ENCODE data around the gene PSAPL1.
"Not testable (repeated sequence)": the region's sequence is repeated elsewhere in the genome, so short reads cannot be mapped to it uniquely, and the experiment has no call there.

PSAPL1 gene

DNA sequence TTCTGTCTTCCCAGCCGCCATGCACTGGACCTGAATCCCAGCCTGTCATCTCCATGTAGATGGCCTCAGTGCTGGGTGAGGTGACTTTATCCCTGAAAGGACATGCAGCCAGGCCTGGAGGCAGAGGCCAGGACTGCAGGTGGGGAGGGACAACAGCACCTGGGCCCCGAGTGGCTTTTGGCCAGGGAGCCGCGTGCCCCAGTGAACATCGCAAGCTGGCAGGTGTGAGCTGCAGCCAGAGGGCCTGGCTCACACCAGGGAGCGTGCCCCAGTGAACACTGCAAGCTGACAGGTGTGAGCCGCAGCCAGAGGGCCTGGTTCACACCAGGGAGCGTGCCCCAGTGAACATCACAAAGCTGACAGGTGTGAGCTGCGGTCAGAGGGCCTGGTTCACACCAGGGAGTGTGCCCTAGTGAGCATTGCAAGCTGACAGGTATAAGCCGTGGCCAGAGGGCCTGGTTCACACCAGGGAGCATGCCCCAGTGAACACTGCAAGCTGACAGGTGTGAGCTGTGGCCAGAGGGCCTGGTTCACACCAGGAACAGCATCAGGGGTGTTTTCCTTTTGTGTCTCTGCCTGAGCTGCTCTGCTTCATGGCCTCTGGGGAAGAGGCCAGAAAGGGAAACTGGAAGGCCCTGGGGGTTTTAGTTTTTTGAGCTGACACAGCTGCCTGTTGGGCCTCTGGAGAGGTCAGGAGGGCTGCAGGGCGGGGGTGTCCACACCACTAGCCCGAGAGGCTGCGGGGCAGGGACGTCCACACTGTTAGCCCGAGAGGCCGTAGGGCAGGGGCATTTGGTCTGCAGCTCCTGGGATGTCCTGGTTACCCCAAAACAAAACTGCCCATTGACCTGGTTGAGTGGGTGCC, 22.7 kb upstream of the PSAPL1 start:
- DNase-seq = no peak

DNA sequence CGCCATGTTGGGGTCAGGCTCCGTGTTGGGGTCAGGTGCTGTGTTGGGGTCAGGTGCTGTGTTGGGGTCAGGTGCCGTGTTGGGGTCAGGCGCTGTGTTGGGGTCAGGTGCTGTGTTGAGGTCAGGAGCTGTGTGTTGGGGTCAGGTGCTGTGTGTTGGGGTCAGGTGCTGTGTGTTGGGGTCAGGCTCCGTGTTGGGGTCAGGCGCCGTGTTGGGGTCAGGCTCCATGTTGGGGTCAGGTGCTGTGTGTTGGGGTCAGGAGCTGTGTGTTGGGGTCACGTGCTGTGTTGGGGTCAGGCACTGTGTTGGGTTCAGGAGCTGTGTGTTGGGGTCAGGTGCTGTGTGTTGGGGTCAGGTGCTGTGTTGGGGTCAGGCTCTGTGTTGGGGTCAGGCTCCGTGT, 18.1 kb upstream of the PSAPL1 start:
- DNase-seq = not testable (repeated sequence)

DNA sequence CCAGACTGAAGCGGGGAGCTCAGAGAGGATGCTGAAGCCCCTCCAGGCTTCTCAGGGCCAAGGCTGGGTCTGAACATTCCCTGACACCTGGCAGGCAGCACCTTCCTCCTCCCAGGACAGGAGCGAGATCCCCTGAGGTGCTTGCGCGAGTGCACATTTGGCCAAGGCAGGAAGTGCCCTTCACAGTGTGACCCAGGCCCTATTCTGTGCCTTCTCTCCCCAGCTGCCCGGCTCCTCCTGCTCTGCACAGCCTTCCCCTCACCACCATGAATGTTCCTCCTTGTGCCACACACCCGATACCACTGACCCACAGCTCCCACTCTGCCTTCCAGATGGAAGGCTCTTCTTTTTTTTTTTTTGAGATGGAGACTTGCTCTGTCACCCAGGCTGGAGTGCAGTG, 17.1 kb upstream of the PSAPL1 start:
- no peak for DNase-seq

DNA sequence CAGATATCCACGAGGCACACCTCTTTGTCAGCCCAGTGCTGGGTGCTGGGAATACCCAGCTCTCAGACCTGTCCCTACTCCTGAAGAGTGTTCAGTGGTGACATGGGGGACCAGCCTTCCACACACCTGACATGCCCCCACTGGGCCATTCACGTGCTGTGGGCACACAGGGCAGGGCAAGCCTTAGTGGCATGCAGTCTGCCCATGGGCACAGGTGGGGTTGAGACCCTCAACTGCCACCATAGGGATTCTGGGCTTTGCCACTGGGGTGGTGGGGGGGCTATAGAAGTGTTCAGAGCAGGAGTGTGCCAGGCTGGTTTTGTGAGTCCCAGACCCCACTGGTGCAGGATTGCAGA, 16.7 kb upstream of the PSAPL1 start:
- DNase-seq = no peak

DNA sequence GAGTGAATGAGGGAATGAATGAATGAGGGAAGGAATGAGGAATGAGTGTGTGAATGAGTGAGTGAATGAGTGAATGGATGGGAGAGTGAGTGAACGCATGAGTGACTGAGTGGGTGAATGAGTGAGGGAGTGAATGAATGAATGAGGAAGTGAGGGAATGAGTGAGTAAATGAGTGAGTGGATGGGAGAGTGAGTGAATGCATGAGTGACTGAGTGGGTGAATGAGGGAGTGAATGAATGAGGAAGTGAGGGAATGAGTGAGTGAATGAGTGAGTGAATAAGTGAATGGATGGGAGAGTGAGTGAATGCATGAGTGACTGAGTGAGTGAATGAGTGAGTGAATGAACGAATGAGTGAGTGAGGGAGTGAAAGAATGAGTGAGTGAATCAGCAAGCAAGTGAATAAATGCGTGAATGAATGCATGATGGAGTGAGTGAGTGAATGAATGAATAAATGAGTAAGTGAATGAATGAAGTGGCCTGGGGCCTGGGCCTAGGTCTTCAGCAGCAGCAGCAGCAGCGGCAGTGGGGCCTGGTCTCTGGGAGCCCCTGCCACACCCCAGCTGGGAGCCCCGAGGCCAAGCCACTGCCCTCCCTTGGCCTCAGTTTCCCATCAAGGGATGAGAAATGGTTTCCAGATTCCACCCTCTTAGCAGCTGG, 16.2 kb upstream of the PSAPL1 start:
- no peak for DNase-seq

DNA sequence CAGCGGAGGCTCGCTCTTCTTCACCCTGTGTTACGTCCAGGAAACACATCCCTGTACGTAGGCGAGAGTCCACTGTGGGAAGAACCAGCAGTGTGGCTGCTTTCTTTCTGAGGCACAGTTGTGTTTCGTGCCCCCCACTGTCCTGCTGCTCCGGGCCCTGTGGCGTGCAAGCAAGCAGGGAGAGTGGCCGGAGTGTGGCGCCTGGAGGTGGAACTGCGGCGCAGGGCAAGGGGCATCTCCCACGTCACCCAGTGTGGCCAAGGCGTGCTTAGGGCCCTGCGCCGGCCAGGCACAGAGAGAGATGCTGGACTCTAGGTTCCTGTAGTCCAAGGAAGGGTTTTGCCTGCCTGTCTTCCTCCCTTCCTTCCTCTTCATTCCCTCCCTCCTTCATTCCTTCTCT, 13.3 kb upstream of the PSAPL1 start:
- no peak for DNase-seq

DNA sequence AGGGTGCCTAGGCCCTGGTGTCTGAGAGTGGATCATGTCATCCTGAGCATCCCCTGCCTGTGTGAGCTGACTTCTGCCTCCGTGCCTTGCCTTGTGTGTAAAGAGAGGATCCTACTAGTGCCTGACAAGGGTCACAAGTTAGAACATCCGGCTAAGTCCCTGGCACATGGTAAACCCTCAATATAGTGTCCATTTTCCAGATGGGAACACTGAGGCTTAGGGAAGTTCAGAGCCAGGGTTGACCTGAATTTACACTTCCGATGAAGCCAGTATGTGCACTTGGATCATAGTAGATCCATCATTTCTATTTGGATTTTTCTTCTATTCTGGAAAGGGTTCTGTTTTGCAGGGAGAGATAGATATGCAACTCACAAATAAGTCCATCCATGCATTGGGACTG, 12.5 kb upstream of the PSAPL1 start:
- DNase-seq = no peak

DNA sequence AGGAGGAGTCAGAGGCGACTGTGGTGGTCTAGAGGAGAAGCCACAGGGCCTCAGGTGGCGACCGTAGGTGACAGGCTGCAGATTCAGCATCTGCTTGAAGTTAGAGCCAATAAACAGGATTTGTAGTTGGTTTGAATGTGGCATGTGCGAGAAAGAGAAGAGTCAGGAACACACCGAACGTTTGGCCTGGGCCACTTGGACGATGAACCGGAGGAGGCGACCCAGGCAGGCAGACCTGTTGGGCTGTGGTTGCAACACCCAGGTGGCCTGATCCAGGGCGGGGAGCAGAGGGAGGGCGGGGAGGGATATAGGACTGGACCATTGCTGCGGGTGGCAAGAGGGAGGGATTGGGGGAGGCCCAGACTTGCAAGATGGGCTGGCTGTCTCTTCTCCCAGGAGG, 10.0 kb upstream of the PSAPL1 start:
- DNase-seq = no peak

DNA sequence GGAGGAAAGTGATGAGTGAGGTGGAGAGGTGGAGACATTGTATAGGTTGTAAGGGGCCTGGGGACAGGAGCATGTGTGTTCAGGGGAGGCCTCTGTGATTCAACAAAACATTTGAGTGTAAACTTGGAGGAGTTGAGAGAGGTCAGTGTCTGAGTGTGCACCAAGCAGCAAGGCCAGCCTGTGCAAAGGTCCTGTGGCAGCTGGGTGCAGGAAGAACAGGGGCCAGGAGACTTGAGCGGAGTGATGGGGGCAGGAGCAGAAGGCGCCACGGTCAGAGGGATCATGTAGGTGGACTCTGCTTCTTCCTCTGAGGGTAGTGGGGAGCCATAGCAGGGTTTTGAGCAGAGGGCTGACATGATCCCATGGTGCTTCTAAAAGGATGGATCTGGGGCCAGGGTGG, 9.6 kb upstream of the PSAPL1 start:
- no peak for DNase-seq

DNA sequence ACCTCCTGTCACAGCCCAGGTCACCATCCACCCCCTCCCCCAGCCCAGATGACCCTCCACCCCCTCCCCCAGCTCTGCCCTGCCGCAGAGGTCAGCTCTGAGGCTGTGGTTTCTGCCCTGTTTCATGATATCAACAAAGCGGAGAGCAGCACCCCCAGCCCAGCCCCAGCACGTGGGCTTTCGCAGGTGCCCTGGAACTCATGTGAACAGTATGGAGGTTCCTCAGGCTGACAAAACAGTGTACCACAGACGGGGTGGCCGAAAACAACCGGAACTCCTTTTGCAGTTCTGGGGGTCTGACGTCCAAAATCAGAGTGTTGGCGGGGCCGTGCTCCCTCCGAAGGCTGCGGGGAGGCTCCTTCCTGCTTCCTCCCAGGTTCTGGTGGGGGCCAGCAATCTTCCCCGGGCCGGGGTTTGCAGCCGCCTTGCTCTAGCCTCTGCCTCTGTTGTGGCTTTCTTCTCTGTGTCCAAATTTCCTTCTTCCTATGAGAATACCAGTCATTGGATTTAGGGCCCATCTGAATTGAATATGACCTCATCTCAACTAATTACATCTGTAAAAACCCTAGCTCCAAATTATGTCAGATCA, 7.9 kb upstream of the PSAPL1 start:
- no peak for DNase-seq

DNA sequence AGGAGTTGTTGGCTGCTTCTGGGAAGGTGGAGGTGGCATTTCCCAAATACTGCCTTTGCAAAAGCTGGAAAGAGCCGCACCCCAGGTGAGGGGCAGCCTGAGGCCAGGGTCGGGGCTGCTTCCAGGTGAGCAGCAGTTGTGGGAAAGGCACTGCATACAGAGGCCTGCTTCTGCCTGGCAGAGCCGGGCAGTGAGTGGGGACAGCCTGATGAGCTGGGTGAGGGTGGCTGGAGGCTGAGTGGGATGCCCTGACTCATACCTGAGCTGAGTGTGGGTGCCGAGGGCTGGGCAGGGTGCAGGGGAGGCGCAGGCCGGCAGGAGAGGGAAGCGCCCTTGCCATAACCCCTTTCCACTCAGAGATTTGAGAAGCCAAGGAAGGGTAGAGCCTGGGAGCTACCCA, 6.5 kb upstream of the PSAPL1 start:
- no peak for DNase-seq

DNA sequence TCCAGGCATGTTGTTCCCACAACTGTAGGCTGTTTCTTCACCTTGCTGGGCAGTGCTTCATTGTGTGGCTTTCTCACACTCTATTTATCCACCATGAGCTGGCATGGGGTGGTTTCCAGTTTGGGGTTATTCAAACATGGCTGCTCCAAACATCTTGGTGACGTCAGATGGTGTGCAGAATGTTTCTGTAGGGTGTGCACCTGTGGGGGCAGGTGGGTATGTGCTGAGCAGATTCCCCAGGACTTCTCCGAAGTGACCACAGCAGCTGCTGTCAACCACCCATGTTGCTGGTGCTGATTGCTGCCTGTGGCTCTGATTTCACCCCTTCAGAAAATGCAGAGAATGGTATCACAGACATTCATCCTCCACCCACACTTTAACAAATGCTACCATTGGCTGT, 5.0 kb upstream of the PSAPL1 start:
- no peak for DNase-seq

DNA sequence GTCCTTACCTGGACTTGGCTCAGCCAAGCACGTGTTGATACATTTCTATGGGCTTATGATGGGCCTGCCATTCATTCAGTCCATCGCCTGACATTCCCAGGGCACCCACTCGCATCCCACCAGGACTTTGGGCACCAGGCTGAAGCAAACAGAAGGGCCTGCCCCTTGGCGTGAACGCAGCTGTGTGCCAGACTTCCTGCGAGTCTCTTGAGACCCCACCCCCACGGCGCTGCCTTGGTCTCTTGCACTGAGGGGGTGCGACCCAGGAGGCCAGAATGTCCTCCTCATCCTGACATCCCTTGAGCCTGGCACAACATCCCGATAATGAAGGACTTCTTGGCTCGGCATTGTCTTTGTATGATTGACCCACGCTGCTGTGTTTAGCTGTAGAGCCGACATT, 1.5 kb upstream of the PSAPL1 start:
- no peak for DNase-seq

DNA sequence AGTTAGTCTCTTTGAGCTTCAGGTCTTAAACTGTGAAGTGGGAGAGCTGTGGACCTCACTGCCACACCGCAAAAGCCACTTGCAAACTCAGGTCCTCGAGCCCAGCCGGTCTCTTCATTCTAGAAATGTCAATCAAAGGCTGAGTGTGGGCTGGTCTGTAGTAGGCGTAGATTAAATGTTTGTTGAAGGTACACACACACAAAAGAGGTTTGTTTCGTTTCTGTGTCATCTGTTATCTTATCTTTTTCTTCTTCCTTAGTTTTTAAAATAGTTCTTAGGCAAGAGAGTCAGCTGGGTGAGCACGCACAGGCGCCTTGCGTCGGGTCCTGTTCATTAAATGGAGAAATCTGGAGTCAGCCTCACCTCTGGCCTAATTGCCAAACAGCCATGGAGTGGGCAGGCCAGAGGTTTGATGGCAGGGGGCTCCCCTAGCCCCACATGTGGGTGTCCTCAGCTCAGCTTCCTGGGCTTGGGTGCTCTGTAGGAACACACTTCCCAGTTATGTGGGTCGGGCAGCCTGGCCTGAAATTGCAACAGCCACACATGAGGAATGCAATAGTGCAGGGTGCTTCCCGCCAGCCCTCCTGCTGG, 836 bp upstream of the PSAPL1 start:
- no peak for DNase-seq

DNA sequence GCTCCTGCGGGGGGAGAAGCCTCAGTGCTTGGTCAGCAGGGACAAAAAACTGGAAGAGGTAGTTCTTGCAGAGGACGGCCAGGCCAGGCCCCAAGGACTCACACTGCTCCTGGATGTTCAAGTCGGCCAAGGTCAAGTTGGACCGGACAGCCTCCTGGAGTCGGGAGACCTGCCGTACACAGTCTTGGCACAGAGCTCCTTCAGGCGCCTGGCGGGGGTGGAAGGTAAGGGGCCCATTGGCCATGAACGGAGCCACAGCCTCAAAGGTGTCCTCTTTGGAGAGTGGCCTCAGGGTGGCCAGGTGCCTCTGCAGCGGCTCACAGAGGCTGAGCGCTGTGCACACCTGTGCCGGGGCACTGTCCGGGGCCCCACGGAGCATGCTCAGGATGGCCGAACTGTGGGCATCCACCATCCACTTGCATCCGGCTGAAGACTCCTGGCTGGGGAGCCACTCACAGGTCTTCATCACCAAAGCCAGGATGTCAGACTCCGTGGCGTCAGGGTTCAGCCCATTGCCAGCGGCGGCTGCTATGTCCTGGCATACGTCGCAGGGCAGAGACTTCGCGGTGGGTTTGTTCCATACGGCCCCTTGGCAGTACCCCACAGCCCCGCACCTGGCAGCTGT, 477 bp downstream of the PSAPL1 start:
- DNase-seq = no peak

DNA sequence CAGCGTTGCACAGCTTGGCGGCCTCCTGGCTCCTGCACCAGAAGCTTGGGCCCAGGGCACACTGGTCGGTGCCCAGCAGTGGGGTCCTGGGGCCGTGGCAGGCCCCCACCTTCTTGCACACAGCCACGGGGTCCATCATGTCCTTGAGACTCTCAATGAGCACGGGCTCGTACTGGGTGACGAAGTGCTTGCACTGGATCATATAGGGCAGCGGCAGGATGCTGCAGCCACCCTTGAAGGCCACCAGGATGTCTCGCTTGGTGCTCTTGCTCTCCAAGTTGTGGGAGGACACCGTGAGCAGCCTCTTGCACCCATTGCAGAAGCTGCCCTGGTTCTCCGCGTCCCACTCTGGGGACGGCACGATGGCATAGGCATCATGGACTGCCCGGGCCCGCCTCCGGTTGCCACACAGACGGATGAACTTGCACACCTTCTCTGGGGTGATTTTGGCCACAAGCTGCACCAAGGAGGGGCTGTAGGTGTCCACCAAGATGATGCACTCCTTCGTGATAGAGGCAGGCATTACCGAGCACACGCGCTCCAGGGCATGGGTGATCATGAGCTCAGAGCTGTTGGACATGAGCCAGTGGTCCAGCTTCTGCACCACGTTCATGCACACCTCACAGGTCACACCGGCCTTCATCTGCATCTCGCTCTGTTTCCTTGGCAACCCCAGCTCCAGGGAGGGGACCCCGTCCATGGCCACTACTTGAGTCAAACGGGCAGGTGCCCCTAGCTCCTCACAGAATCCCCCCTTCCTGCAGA, 1.2 kb downstream of the PSAPL1 start:
- no peak for DNase-seq

DNA sequence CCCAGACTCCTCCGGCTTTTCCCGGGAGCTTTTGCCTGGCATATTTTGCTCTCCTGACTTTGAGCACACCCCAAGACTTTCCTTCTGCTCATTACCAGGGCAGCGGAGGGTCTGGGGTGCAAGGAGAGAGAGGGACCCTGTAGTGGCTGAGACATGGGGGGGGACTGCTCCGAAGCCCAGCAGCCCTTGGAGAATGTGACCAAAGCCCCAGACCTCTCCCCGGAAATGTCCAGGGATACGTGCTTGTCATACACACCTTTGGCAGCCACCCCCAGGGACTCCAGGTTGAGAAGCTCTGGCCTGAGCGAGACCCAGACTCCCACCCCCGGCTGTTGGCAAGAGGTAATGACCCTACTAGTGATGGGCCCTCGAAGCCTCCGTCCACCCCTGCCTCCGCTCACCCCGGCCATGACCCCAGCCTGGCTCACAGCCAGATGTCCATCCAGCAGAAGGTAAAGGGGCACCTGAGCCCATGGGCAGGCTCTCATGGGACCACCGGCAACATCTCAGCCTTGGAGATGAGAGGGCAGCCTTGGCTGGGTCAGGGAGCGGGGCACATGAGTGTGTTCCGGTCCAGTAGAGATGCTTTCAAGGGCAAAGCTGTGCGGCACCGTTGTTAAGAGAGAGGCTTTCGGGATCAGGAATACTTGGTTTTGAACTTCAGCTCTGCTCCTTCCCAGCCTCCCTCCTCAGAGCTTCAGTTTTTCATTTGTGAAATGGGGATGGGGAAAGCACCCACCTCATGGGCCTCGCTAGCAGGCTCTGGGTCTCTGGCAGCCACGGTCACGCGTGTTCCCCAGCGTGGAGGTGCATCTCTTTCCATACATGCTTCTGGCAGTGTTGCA, 2.0 kb downstream of the PSAPL1 start:
- no peak for DNase-seq

DNA sequence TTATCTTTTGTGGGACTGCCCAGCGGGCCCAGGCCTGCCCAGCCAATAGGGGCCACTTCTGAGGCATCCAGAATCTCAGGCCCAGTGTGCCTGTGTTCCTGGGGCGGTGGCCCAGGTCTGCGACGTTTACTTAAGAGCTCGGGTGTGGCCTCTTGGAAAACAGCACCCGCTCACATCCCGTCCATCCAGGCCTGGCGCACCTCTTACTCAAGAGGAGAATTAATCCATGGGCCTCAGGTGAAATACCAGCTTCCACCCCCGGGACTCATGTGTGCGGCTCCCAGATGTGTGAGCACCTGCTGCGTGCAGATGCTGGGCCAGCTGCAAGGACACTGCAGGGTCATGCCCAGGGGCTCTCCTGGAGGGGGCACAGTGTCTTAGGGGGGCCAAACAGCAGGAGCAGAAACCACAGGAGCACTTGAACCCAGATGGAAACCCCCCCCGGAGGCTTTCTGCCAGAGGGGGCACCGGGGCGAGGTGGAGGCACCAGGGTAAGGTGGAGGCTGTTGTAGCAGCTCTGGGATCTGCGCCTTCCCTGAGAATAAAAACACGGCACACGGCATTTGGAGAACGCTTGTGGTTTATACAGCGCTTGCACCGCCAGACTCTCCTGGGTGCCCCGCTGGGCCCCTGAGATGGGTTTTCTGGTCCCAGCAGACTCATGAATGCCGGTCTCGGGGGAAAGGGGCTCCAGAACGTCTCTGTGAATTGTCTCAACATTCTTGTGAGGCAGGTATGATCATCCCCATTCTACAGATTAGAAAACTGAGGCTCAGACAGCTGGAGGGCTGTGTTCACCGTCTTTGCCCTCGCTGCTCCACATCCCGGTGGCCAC, 2.8 kb downstream of the PSAPL1 start:
- no peak for DNase-seq

DNA sequence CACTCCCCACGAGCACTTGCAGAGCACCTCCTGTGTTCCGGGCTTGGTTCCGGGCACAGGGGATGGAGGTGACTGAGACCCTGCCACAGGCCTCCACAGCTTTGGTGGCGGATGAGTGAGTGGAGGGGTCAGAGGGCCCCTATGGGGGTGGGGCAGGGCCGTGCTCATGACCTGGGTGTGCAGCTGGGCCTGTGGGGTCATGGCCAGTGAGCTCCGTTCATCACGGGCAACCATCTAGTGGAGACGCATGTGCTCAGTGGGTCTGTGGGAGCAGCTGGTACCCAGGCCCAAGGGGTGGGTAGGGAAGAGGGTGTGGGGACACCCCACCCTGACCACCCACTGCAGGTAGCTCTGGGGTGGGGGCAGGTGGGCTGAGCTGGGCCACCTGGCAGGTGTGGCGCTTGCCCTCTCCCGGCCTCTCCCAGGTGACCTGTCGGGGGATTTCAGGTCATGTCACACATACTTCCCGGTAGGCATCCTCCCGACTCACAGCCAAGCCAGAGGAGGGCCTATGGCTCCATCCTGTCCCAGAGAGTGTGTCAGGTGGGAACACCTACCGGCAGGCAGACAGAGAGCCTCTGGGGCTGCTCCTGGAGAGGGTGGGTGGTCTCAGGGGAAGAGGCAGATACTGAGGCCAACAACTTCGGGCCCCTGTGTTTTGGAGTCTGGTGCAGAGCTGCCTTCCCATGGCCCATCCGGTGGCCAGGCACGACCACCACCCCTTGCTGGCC, 3.6 kb downstream of the PSAPL1 start:
- DNase-seq = no peak

DNA sequence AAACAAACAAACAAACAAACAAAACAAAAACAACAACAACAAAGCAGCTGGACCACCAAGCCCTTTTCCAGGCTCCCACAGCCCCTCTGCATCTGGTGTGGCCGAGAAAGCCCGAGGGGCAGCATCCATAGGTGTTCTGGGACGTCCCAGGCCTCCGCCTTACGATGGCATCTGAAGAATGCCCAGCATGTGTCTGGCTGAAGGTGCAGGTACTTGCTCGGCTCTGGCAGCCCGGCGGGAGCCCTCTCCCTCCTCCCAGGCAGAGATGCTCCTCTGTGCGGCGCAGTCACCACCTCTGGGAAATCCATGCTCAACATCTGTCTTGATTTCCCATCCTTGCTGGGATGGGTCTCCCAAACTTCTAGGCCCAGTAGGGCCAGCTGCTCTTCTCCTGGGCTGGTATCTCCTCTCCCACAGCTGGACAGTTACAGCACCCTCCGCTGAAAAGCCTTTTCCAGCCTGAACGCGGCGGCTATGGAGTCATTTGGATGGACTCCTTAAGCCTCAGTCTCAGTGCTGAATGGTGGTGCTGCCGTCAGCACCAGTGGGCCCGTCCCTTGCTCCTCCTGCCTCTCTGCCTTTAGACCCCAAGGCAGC, 4.3 kb downstream of the PSAPL1 start:
- no peak for DNase-seq

Measured in SIG-M5 (cell line).